HCT116 (cell line): ENCODE measurements around the gene HSPA12B. TPM values are rescaled to one million over a fixed set of nuclear protein-coding genes. Genes with fewer than 3 reads are reported as not detected.

Experiments used
- ATAC-seq: fragments of 200-7000 bp; cut with Tn5 transposase; 2 replicates; pipeline ENCODE4 v1.9.1; 2020; ENCODE audit warnings: mild to moderate bottlenecking, moderate library complexity
- BruUV-seq: library from RNA; stranded (reverse); fragments of 400-500 nt; replicated peaks from 2 replicates; lab custom pipeline; 2021; lab: Mats Ljungman, UMichigan
- CTCF ChIA-PET: fragments of 300-600 bp; sonication (Branson Sonifier 250); formaldehyde crosslinking; loops from one replicate; lab custom pipeline; 2021; ENCODE audit warnings: antibody characterized with exemption; lab: Charles Lee
- POLR2A ChIA-PET: fragments of 300-600, 350-600 bp; sonication (Branson Sonifier 250); formaldehyde crosslinking; loops from one replicate; lab custom pipeline; 2021; ENCODE audit warnings: antibody characterized with exemption; lab: Charles Lee
- RAD21 ChIA-PET, 2 experiments: fragments of 300-600 bp; sonication (Branson Sonifier 250); formaldehyde crosslinking; loops; one replicate each; lab custom pipeline; 2023; ENCODE audit warnings: low total read pairs in 2 of 2; ENCODE audit not compliant: uncharacterized antibody in 2 of 2, unreplicated experiment in 2 of 2, low non-redundant PET in 1 of 2; lab: Charles Lee
- DNase-seq: peaks from one replicate; pipeline ENCODE4 v3.0.0-alpha.2; 2010; ENCODE audit warnings: low read depth, low spot score
- H2AFZ ChIP-seq: fragments of 200-600 bp; shearing (Covaris generic), sonication (generic); 2 replicates; pipeline ENCODE4 v1.6.1; 2017; ENCODE audit warnings: low read depth, mixed run types, mixed read lengths, antibody characterized with exemption, low read length; ENCODE audit not compliant: poor library complexity, severe bottlenecking
- H3K27ac ChIP-seq: 2 replicates; pipeline ENCODE4 v1.5.1; 2012; ENCODE audit warnings: low read depth, low read length
- H3K27me3 ChIP-seq: fragments of 200-600 bp; sonication (generic); 2 replicates; pipeline ENCODE4 v1.6.1; 2016; ENCODE audit warnings: mixed run types, low read length, mixed read lengths; ENCODE audit not compliant: insufficient read depth
- H3K36me3 ChIP-seq, 2 experiments: fragments of 200-500 bp in 1 of 2; fragments of 200-600 bp in 1 of 2; sonication (Bioruptor generic) in 1 of 2; sonication (generic) in 1 of 2; 2 replicates each; pipeline versions ENCODE4 v1.5.1 to v1.6.1; 2014 to 2016; ENCODE audit warnings: low read length in 2 of 2, inconsistent platforms in 1 of 2, mixed read lengths in 1 of 2, mixed run types in 1 of 2; ENCODE audit not compliant: insufficient read depth in 2 of 2, control insufficient read depth in 1 of 2
- H3K4me1 ChIP-seq, 2 experiments: fragments of 200-600 bp in 1 of 2; sonication (generic) in 1 of 2; 2 replicates each; pipeline versions ENCODE4 v1.5.1 to v1.6.1; 2012 to 2017; ENCODE audit warnings: low read length in 2 of 2, inconsistent platforms in 1 of 2, mild to moderate bottlenecking in 1 of 2, mixed read lengths in 1 of 2, mixed run types in 1 of 2, moderate library complexity in 1 of 2; ENCODE audit not compliant: insufficient read depth in 2 of 2, control insufficient read depth in 1 of 2
- H3K4me2 ChIP-seq: fragments of 200-600 bp; sonication (generic); 2 replicates; pipeline ENCODE4 v1.6.1; 2017; ENCODE audit warnings: mixed run types, low read length, mixed read lengths
- H3K4me3 ChIP-seq, 2 experiments: fragments of 200-600 bp in 1 of 2; sonication (generic) in 1 of 2; replicated peaks in 1 of 2; 2 replicates each; pipeline ENCODE4 v1.5.1; 2011 to 2016; ENCODE audit warnings: low read length in 2 of 2, control low read depth in 1 of 2, low read depth in 1 of 2, mild to moderate bottlenecking in 1 of 2, mixed read lengths in 1 of 2, mixed run types in 1 of 2
- H3K79me2 ChIP-seq: fragments of 200-600 bp; sonication (generic); 2 replicates; pipeline ENCODE4 v1.6.1; 2017; ENCODE audit warnings: mild to moderate bottlenecking, mixed run types, low read length, moderate library complexity, mixed read lengths; ENCODE audit not compliant: insufficient read depth
- H3K9ac ChIP-seq: fragments of 200-600 bp; sonication (generic); 2 replicates; pipeline ENCODE4 v1.6.1; 2016; ENCODE audit warnings: low read length, mixed read lengths
- H3K9me2 ChIP-seq: fragments of 200-600 bp; sonication (generic), shearing (Covaris generic); 2 replicates; pipeline ENCODE4 v1.6.1; 2017; ENCODE audit warnings: mixed run types, mild to moderate bottlenecking, moderate library complexity; ENCODE audit not compliant: insufficient read depth
- H3K9me3 ChIP-seq, 2 experiments: fragments of 200-500 bp in 1 of 2; fragments of 200-600 bp in 1 of 2; sonication (Bioruptor generic) in 1 of 2; sonication (generic) in 1 of 2; 2 replicates each; pipeline ENCODE4 v1.6.1; 2014 to 2017; ENCODE audit warnings: low read length in 2 of 2, mixed read lengths in 2 of 2, inconsistent platforms in 1 of 2, low read depth in 1 of 2, mild to moderate bottlenecking in 1 of 2, mixed run types in 1 of 2, moderate library complexity in 1 of 2; ENCODE audit not compliant: control insufficient read depth in 1 of 2, insufficient read depth in 1 of 2
- H4K20me1 ChIP-seq: fragments of 200-600 bp; sonication (generic), shearing (Covaris generic); 2 replicates; pipeline ENCODE4 v1.6.1; 2017; ENCODE audit warnings: mixed run types, mild to moderate bottlenecking, moderate library complexity; ENCODE audit not compliant: insufficient read depth
- CEBPB ChIP-seq: IDR thresholded peaks from 2 replicates; pipeline ENCODE4 v1.6.1; 2012; ENCODE audit warnings: low read depth
- EZH2 ChIP-seq: fragments of 200-600 bp; sonication (generic); IDR thresholded peaks from 2 replicates; pipeline ENCODE4 v1.6.1; 2017; ENCODE audit warnings: antibody characterized with exemption, mixed run types
- JUND ChIP-seq: IDR thresholded peaks from 2 replicates; pipeline ENCODE4 v1.6.1; 2012
- POLR2A ChIP-seq: IDR thresholded peaks from 2 replicates; pipeline ENCODE4 v1.7.0; 2011; ENCODE audit warnings: borderline replicate concordance; ENCODE audit not compliant: insufficient read depth, insufficient read length; ENCODE audit errors: extremely low read depth
- TCF7L2 ChIP-seq: IDR thresholded peaks from 2 replicates; pipeline ENCODE4 v1.7.0; 2011; ENCODE audit warnings: borderline replicate concordance, inconsistent platforms; ENCODE audit not compliant: insufficient read depth, insufficient read length; ENCODE audit errors: extremely low read depth
- YY1 ChIP-seq: IDR thresholded peaks from 2 replicates; pipeline ENCODE4 v1.6.1; 2011; ENCODE audit warnings: low read length, low read depth, moderate library complexity, mild to moderate bottlenecking; ENCODE audit not compliant: insufficient replicate concordance; ENCODE audit errors: extremely low read depth
- ZNF274 ChIP-seq: fragments of 200-500 bp; sonication (Bioruptor generic); IDR thresholded peaks from 2 replicates; pipeline ENCODE4 v1.6.1; 2014; ENCODE audit warnings: mild to moderate bottlenecking, low read depth, low read length, inconsistent platforms
- intact Hi-C: fragments of 100-400 bp; cut with micrococcal nuclease; formaldehyde crosslinking; loops from 2 replicates; pipeline ENCODE4 v1.10.0; 2022
- total RNA-seq: library from RNA; stranded (reverse); gene quantifications from one replicate; pipeline ENCODE4 v1.2.1, GENCODE V29; 2021; ENCODE audit not compliant: unreplicated experiment
- TF ChIP-seq, protein P1 (sequence below): IDR thresholded peaks from 2 replicates; pipeline ENCODE4 v1.6.1; 2012
- TF ChIP-seq, protein P2 (sequence below): IDR thresholded peaks from 2 replicates; pipeline ENCODE4 v1.6.1; 2011; ENCODE audit warnings: mild to moderate bottlenecking, low read length, moderate library complexity; ENCODE audit not compliant: insufficient replicate concordance; ENCODE audit errors: extremely low read depth

The HSPA12B gene
- total RNA-seq, 1 experiment from 2014 or later, result not detected

DNA sequence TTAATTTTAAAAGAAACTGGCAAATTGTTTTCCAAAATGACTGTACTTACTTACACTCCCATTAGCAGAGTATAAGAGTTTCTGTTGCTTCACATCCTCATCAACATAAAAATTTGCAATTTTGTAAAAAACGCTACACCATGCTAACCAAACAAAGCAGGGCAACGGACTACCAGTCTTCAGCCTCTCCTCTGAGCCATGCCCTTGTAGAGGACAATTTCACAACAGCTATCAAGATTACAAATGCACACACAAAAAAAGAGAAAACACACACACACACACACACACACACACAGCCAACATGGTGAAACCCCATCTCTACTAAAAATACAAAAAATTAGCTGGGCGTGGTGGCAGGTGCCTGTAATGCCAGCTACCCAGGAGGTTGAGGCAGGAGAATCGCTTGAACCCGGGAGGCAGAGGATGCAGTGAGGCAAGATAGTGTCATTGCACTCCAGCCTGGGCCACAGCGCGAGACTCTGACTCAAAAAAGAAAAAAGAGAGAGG lies 39.1 kb downstream of the HSPA12B start:
- ChIA-PET RAD21 (interaction anchor here in 1 of 2 experiments (0.6 kb wide), 1 partner anchor 314 kb away, joined by 4 read pairs; no protein-coding TSS in a partner anchor), CTCF (interaction anchor here (1.4 to 1.8 kb wide), 2 partner anchors 9 to 15 kb away, joined by 4 read pairs; partner anchors contain the start of genes CENPB and SPEF1), POLR2A (no interaction called here)
- no peaks in the 10 kb centered on the region for H3K36me3 ChIP-seq
- DNase-seq (no peak), ATAC-seq (no peak)
- peaks cover 10 to 28% of the 10 kb centered on the region in 2 experiments for H3K4me1 ChIP-seq
- H3K9me3 ChIP-seq, result peaks cover 0 to 4% of the 10 kb centered on the region in 2 experiments; a peak in 1 of 4 replicates
- H3K9me2 ChIP-seq, result no peaks in the 10 kb centered on the region
- no peaks in the 10 kb centered on the region for H4K20me1 ChIP-seq
- H3K9ac ChIP-seq, result no peak overlapping the region
- no peak overlapping the region for H2AFZ ChIP-seq
- no peak overlapping the region for H3K4me2 ChIP-seq
- peaks cover 8% of the 10 kb centered on the region for H3K79me2 ChIP-seq
- H3K27ac ChIP-seq, result no peak overlapping the region
- intact Hi-C loops, result no loop called here
- BruUV-seq, result no TSS peak
- no peak overlapping the region for H3K4me3 ChIP-seq
- H3K27me3 ChIP-seq, result no peaks in the 10 kb centered on the region
- TF ChIP-seq, protein P1, sequence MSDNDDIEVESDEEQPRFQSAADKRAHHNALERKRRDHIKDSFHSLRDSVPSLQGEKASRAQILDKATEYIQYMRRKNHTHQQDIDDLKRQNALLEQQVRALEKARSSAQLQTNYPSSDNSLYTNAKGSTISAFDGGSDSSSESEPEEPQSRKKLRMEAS, result no peak
- TF ChIP-seq CEBPB (no peak), EZH2 (no peak), POLR2A (no peak), JUND (no peak), TCF7L2 (no peak), ZNF274 (no peak), YY1 (no peak)
- TF ChIP-seq, protein P2, sequence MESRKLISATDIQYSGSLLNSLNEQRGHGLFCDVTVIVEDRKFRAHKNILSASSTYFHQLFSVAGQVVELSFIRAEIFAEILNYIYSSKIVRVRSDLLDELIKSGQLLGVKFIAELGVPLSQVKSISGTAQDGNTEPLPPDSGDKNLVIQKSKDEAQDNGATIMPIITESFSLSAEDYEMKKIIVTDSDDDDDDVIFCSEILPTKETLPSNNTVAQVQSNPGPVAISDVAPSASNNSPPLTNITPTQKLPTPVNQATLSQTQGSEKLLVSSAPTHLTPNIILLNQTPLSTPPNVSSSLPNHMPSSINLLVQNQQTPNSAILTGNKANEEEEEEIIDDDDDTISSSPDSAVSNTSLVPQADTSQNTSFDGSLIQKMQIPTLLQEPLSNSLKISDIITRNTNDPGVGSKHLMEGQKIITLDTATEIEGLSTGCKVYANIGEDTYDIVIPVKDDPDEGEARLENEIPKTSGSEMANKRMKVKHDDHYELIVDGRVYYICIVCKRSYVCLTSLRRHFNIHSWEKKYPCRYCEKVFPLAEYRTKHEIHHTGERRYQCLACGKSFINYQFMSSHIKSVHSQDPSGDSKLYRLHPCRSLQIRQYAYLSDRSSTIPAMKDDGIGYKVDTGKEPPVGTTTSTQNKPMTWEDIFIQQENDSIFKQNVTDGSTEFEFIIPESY, result no peak
- TF ChIP-seq, all 23 proteins: peak for 0
